Gastroesophageal sphincter (tissue), 2 donors: ENCODE measurements around the gene MYO9B.

Experiments used
- POLR2A ChIP-seq, 2 donors: fragments of 450-650 bp; IDR thresholded peaks; one replicate each; pipeline ENCODE4 v1.6.1; 2017; ENCODE audit warnings: antibody characterized with exemption in 2 of 2, mild to moderate bottlenecking in 2 of 2, moderate library complexity in 1 of 2
- POLR2AphosphoS5 ChIP-seq: sonication (generic); formaldehyde crosslinking; IDR thresholded peaks from one replicate; pipeline ENCODE4 v1.6.1; 2017; ENCODE audit warnings: antibody characterized with exemption

GRCh38 chr19:17048885-17049453, 26.6 kb upstream of the MYO9B start:
- no peak for TF ChIP-seq POLR2AphosphoS5
- TF ChIP-seq POLR2A (IDR thresholded peaks at IDR 0.05), result no peak
